Esophagus squamous epithelium (tissue), 4 donors: Measurements from ENCODE around the gene CXorf66.
"Not testable (repeated sequence)": the region's sequence is repeated elsewhere in the genome, so short reads cannot be mapped to it uniquely, and the experiment has no call there.

Source experiments
- CTCF ChIP-seq, 6 experiments: fragments of 450-650 bp in 4 of 6; fragments of 200-600 bp in 2 of 6; sonication (generic) in 2 of 6; IDR thresholded peaks; one replicate each; pipeline ENCODE4 v1.5.1; 2016 to 2019; ENCODE audit warnings: antibody characterized with exemption in 6 of 6, mild to moderate bottlenecking in 4 of 6, moderate library complexity in 4 of 6
- POLR2A ChIP-seq, 4 donors: fragments of 450-650 bp; IDR thresholded peaks; one replicate each; pipeline ENCODE4 v1.6.1; 2017; ENCODE audit warnings: antibody characterized with exemption in 4 of 4, mild to moderate bottlenecking in 4 of 4, moderate library complexity in 3 of 4

GRCh38 chrX:139961091-139961490 lies 4.2 kb downstream of the CXorf66 start:
- TF ChIP-seq CTCF, POLR2A (IDR thresholded peaks at IDR 0.05): not testable (repeated sequence)
